Esophagus muscularis mucosa (tissue), 4 donors: ENCODE data around the gene KIF16B.

Experiments
- CTCF ChIP-seq, 3 experiments: fragments of 200-600 bp in 2 of 3; fragments of 450-650 bp in 1 of 3; sonication (generic) in 2 of 3; IDR thresholded peaks; one replicate each; pipeline ENCODE4 v1.5.1; 2017 to 2019; ENCODE audit warnings: antibody characterized with exemption in 3 of 3, mild to moderate bottlenecking in 2 of 3, moderate library complexity in 1 of 3
- EP300 ChIP-seq: sonication (generic); formaldehyde crosslinking; IDR thresholded peaks from one replicate; pipeline ENCODE4 v1.6.1; 2017; ENCODE audit warnings: antibody characterized with exemption
- POLR2A ChIP-seq: fragments of 450-650 bp; IDR thresholded peaks from one replicate; pipeline ENCODE4 v1.6.1; 2017; ENCODE audit warnings: antibody characterized with exemption, moderate library complexity, mild to moderate bottlenecking, low read depth
- POLR2AphosphoS5 ChIP-seq, 2 donors: sonication (generic); formaldehyde crosslinking; IDR thresholded peaks; one replicate each; pipeline ENCODE4 v1.6.1; 2017; ENCODE audit warnings: antibody characterized with exemption in 2 of 2

- no peak for TF ChIP-seq CTCF (IDR thresholded peaks at IDR 0.05)
- TF ChIP-seq POLR2AphosphoS5 (IDR thresholded peaks at IDR 0.05) = no peak
- TF ChIP-seq POLR2A = no peak
- no peak for TF ChIP-seq EP300
These were observed 30.8 kb downstream of the KIF16B start for GRCh38 chr20:16542477-16542876.
